ENCODE results near the gene ABHD14A. TPM values are rescaled to one million over a fixed set of nuclear protein-coding genes. Genes with fewer than 3 reads are reported as not detected.
"Not testable (repeated sequence)": the region's sequence is repeated elsewhere in the genome, so short reads cannot be mapped to it uniquely, and the experiment has no call there.

The ABHD14A gene
- 16.5 and 18.8 TPM in 2 replicates for total RNA-seq

DNA sequence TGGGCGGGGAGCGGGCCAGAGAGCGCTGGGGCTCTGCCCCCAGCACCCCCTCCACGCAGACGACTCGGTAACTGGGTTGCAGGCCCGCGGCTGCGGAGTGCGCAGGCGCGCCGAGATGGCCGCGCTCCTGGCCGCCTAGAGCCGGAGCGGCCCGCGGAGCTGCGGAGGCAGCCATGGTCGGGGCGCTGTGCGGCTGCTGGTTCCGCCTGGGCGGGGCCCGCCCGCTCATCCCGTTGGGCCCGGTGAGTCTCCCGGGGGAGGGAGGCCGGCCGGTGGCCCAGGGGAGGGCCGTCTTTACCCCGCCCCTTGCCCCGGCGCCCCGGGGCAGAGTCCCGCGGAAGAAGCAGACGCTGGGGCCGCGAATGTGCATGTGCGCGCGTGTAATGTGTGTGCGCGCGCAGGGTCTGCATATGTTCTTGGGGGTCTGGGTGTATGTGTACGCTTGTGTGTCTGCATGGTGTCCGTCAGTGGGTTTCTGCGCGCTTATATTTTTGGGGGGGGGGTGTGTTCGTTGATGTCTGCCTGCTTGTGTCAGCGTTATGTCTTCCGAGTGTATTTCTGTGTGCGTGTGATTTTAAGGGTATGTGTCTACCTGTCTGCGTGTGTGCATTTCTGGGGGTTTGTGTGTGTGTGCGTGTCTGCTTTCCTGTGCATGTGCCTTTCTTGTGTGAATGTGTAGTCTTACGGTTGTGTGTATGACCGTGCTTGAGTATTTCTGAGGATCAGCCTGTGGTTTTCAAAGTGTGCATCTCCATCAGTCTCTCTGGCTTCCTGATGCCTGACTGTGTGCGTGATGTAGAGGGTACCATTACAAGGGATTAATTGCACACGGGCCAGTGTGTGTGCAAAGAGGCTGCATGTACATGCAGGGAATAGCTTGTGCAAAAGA lies at the start of gene ABHD14A:
TSS of gene ABHD14A (plus strand) at position 102 of the 889 bp plus-strand sequence. CDS start at position 174, 72 bp downstream.
- peaks cover 23% of the 10 kb centered on the region for H3K4me1 ChIP-seq (ENCODE audit: insufficient read depth, low read length)
- peaks cover 2% of the 10 kb centered on the region for H4K20me1 ChIP-seq (ENCODE audit: insufficient read depth, low read length)
- peak within 1 kb of the TSS; percentile 84 for H3K27ac ChIP-seq (ENCODE audit: low read depth, low read length)
- peak within 1 kb of the TSS; percentile 92 for H3K4me3 ChIP-seq (ENCODE audit: insufficient read depth, low read length)
- no peaks in the 10 kb centered on the region for H3K27me3 ChIP-seq (ENCODE audit: insufficient read depth, low read length)
- H3K79me2 ChIP-seq (ENCODE audit: insufficient read depth, low read length) = peaks cover 12% of the 10 kb centered on the region
- H3K4me2 ChIP-seq (ENCODE audit: insufficient read depth, low read length) = peak within 1 kb of the TSS; percentile 88
- peak; percentile 99 for DNase-seq (ENCODE audit: insufficient read length, low spot score, missing footprints)
- H3K9me3 ChIP-seq (ENCODE audit: low read depth, low read length) = no peaks in the 10 kb centered on the region
- H2AFZ ChIP-seq (ENCODE audit: low read length) = peak within 1 kb of the TSS; percentile 95
- TF ChIP-seq, protein P1, sequence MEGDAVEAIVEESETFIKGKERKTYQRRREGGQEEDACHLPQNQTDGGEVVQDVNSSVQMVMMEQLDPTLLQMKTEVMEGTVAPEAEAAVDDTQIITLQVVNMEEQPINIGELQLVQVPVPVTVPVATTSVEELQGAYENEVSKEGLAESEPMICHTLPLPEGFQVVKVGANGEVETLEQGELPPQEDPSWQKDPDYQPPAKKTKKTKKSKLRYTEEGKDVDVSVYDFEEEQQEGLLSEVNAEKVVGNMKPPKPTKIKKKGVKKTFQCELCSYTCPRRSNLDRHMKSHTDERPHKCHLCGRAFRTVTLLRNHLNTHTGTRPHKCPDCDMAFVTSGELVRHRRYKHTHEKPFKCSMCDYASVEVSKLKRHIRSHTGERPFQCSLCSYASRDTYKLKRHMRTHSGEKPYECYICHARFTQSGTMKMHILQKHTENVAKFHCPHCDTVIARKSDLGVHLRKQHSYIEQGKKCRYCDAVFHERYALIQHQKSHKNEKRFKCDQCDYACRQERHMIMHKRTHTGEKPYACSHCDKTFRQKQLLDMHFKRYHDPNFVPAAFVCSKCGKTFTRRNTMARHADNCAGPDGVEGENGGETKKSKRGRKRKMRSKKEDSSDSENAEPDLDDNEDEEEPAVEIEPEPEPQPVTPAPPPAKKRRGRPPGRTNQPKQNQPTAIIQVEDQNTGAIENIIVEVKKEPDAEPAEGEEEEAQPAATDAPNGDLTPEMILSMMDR (IDR thresholded peaks at IDR 0.05; ENCODE audit: extremely low read depth, low read depth, low read length) = no peak
- H3K36me3 ChIP-seq (ENCODE audit: insufficient read depth, low read length) = no peaks in the 10 kb centered on the region

DNA sequence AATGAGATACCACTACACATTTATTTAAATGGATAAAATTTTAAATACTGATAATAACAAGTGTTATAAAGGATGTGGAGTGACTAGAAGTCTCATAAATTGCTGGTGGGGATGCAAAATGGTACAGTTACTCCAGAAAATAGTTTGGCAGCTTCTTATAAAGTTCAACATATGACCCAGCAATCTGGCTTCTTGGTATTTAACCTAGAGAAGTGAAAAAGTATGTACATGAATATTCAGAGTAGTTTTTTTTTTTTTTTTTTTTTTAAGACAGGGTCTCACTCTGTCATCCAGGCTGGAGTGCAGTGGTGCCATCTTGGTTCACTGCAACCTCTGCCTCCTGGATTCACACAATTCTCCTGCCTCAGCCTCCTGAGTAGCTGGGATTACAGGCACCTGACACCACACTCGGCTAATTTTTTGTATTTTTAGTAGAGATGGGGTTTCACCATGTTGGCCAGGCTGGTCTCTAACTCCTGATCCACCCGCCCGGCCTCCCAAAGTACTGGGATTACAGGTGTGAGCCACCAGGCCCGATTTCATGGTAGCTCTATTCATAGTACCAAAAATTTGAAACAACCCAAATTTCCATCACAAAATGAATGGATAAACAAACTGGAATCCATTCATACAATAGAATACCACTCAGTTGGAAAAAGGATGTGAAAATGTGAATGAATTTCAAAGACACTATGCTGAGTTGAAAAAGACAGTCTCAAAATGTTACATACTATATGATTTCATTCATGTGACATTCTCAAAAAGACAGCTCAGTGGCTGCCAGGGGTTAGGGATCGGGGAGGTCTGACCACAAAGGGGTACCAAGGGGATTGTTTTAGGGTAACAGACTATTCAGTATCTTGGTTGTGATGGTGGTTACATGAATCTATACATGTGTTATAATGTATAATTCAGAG lies 47.5 kb upstream of the ABHD14A start:
- Histone ChIP-seq H3K9me3 (ENCODE audit: low read depth, low read length) (no peaks in the 10 kb centered on the region), H4K20me1 (ENCODE audit: insufficient read depth, low read length) (no peaks in the 10 kb centered on the region), H3K4me3 (ENCODE audit: insufficient read depth, low read length) (no peak overlapping the region), H3K79me2 (ENCODE audit: insufficient read depth, low read length) (no peaks in the 10 kb centered on the region), H3K36me3 (ENCODE audit: insufficient read depth, low read length) (no peaks in the 10 kb centered on the region), H3K27me3 (ENCODE audit: insufficient read depth, low read length) (no peaks in the 10 kb centered on the region), H3K4me2 (ENCODE audit: insufficient read depth, low read length) (no peak overlapping the region), H3K27ac (ENCODE audit: low read depth, low read length) (no peak overlapping the region), H2AFZ (ENCODE audit: low read length) (no peak overlapping the region), H3K4me1 (ENCODE audit: insufficient read depth, low read length) (no peaks in the 10 kb centered on the region)
- DNase-seq (ENCODE audit: insufficient read length, low spot score, missing footprints) = no peak
- TF ChIP-seq, protein P1 (IDR thresholded peaks at IDR 0.05; ENCODE audit: extremely low read depth, low read depth, low read length) = no peak

DNA sequence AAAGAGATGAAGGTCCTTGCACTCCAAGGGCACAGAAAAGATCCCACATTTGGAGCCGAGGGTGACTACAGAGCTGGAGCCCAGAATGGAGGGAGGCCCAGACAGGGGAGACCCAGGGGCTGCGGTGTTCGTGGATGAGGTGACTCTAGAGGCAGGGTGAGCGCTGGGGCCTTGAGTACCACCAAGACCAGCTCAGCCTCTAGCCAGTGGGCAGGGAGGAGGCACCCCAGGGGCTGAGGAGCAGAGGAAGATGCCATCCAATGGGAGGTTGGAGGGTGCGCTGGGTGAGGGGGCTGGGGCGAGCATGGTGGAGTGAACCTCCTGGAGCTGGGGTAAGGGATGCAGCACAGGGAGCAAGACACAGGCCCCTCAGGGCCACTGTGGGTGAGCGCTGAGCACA lies 46.4 kb upstream of the ABHD14A start:
- no peaks in the 10 kb centered on the region for H3K79me2 ChIP-seq (ENCODE audit: insufficient read depth, low read length)
- peak; percentile 21 for DNase-seq (ENCODE audit: insufficient read length, low spot score, missing footprints)
- no peak overlapping the region for H3K4me2 ChIP-seq (ENCODE audit: insufficient read depth, low read length)
- no peak overlapping the region for H2AFZ ChIP-seq (ENCODE audit: low read length)
- H4K20me1 ChIP-seq (ENCODE audit: insufficient read depth, low read length) = no peaks in the 10 kb centered on the region
- peaks cover under 1% of the 10 kb centered on the region for H3K36me3 ChIP-seq (ENCODE audit: insufficient read depth, low read length)
- H3K4me3 ChIP-seq (ENCODE audit: insufficient read depth, low read length) = no peak overlapping the region
- no peaks in the 10 kb centered on the region for H3K4me1 ChIP-seq (ENCODE audit: insufficient read depth, low read length)
- no peaks in the 10 kb centered on the region for H3K27me3 ChIP-seq (ENCODE audit: insufficient read depth, low read length)
- TF ChIP-seq, protein P1 (IDR thresholded peaks at IDR 0.05; ENCODE audit: extremely low read depth, low read depth, low read length) = no peak
- no peaks in the 10 kb centered on the region for H3K9me3 ChIP-seq (ENCODE audit: low read depth, low read length)
- no peak overlapping the region for H3K27ac ChIP-seq (ENCODE audit: low read depth, low read length)

DNA sequence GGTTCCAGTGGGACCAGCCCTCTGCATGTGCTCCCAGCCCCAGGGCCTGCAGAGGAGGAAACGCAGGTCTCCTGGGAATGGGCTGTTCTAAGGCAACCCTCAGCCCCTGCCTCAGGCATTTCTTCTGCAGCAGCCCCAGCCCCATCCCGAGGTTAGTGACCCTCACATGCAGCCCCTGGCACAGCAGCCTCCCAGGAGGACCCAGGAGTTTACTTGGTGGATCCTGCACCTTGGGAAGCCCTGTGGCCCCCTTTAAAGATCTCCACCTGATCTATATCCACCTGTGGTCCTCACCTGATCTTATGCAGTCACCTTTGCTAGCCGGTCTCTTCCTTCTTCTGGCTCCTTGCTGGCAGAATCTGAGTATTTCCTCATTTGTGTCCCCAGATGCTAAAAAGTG lies 45.9 kb upstream of the ABHD14A start:
- not testable (repeated sequence) for H3K4me3 ChIP-seq (ENCODE audit: insufficient read depth, low read length); H3K27ac ChIP-seq (ENCODE audit: low read depth, low read length); H3K4me1 ChIP-seq (ENCODE audit: insufficient read depth, low read length); H3K27me3 ChIP-seq (ENCODE audit: insufficient read depth, low read length); H3K4me2 ChIP-seq (ENCODE audit: insufficient read depth, low read length); H4K20me1 ChIP-seq (ENCODE audit: insufficient read depth, low read length); H3K79me2 ChIP-seq (ENCODE audit: insufficient read depth, low read length); H3K9me3 ChIP-seq (ENCODE audit: low read depth, low read length); H3K36me3 ChIP-seq (ENCODE audit: insufficient read depth, low read length); H2AFZ ChIP-seq (ENCODE audit: low read length)
- DNase-seq (ENCODE audit: insufficient read length, low spot score, missing footprints) = peak; percentile 14
